Measurements from ENCODE around the gene ZNF556.

The ZNF556 gene

GRCh38 chr19:2867025-2867991 is at the start of gene ZNF556:
Gene ZNF556 (plus strand): TSS chr19:2867335. CDS start chr19:2867422, 87 bp downstream.
- no peak for DNase-seq

GRCh38 chr19:2819540-2820111 is 47.5 kb upstream of the ZNF556 start, which contains the start of gene ZNF554:
Gene ZNF554 (plus strand): TSS chr19:2819868. CDS start chr19:2820072, 204 bp downstream.
- DNase-seq, result peak; percentile 91

DNA sequence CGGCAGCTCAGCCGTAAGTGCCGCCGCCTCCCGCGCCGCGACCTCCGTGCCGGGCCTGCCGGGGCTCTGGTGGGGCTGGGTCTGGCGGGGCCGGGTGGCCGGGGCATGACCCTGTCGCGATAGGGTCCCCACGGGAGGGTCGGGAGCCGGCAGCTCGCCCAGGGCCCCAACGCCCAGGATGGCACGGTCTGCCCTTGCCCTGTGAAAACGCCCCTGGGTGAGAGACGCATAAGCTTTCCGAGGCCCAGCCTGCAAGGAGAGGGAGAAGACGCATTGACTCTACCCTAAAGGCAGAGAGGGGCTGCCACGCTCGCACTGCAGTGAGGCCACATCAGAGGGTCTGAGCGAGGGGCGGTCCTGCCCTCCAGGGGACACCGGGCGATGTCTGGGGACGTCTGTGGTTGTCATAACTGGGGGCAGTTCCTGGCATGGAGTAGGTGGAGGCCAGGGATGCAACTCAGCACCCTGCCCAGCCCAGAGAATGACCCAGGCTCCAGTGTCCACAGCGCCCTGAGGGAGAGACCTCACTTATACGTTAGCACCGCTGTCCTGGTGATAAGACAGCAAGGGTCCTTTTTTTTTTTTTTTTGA is 46.9 kb upstream of the ZNF556 start:
- DNase-seq, result peak; percentile 5

DNA sequence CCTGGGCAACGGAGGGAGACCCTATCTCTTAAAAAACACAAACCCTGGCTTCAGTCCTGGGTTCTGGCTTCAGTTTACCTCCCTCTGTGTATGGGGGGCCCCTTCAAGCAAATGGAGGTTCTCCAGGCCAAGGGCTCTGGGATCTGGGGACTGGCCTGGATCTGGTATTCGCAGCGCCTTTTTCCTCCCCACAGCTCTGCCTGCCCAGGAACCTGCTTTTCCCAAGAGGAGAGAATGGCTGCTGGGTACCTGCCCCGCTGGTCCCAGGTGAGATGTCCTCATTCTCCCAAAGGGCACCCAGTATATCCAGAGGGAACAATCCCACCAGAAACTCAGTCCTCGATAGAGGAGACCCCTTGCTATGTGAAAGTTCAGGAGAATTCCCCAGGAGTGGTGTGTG is 44.3 kb upstream of the ZNF556 start:
- DNase-seq, result no peak

- DNase-seq, result no peak
Observed at GRCh38 chr19:2823646-2824045, 43.5 kb upstream of the ZNF556 start.

DNA sequence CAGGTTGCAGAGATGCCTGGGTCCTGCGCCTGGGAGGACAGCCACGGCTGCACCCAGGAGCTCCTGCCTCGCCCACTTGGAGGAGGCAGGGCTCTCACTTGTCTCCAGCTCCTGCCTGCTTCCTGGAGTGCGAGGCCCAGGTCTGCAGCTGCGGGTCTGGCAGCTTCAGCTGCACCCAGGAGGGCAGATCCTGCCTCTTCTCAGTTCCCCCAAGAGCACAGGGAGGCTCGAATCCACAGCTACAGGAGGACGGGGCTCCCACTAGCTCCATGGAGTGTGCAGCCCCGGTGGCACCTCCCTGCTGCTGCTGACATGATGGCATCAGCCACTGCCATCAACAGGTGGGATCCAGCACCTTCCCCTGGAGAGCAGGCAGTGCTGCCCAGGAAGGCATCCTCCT is 43.0 kb upstream of the ZNF556 start:
- DNase-seq, result no peak

GRCh38 chr19:2827022-2827421 is 40.1 kb upstream of the ZNF556 start:
- no peak for DNase-seq

- DNase-seq, result no peak
Observed at GRCh38 chr19:2827840-2828489, 39.2 kb upstream of the ZNF556 start.

DNA sequence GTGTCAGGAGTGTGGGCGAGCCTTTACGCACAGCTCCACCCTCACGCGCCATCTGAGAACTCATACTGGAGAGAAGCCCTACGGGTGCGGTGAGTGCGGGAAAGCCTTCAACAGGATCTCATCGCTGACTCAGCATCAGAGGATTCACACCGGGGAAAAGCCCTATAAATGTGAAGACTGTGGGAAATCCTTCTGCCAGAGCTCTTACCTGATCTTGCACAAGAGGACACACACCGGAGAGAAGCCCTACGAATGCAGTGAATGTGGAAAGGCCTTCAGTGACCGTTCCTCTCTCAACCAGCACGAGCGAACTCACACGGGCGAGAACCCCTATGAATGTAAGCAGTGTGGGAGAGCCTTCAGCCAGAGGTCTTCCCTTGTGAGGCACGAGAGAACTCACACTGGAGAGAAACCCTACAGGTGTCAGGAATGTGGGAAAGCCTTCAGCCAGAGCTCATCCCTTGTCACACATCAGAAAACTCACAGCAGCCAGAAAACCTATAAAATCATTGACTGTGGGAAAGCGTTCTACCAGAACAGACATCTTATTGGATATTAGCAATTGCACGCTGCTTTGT is 32.8 kb upstream of the ZNF556 start:
- DNase-seq, result no peak

GRCh38 chr19:2837430-2837829 is 29.7 kb upstream of the ZNF556 start:
- DNase-seq, result no peak

DNA sequence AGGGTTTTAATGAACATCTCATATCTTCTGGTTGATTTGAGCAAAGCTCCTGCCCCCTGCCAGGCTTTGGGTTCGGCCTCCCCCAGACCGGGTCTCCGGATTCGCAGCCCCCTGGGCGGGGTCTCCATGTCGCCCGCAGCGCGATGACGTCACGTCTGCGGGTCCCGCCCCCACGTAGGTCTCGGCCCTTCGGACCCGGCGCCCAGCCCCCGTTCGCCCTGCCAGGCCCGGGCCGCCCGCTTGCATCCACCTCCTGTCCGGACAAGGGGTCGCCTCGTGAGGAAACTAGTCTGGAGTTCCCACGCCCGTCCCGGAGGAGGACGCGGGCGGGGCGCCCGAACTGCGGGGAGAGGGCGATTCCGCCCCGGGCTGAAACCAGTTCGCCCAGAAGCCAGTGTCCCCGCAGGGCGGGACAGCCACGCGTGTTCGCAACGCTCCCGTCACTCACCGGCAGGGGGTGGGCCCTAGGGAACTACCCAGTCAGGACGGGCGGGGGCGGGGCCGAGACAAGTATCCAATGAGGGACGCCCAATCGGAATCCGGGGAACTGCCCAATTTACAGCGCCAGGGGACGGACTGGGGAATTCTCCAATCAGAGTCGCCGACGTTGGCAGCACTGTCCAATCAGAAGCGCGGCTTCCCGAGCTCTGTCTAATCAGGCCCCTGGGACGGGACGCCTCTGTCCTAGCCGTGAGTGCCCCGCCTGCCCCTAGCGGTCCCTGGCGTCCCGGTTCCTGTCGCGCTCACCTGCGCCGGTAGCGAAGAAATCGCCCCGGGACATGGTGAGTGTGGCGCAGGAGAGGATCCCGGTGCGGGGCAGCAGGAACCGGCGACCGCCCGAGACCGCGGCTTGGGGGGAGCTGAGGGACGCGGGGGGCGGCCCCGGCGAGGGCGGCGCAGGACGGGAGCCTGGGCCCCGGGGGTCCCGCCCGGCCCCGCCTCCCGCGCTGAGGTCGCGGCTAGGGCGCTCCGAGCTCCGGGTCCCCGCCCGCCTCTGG is 26.0 kb upstream of the ZNF556 start, which contains the start of gene ZNF555:
Gene ZNF555, plus strand, starts transcription at position 682 of the 998 bp plus-strand sequence. Its CDS starts 98 bp downstream, at position 780.
- peak; percentile 99 for DNase-seq

DNA sequence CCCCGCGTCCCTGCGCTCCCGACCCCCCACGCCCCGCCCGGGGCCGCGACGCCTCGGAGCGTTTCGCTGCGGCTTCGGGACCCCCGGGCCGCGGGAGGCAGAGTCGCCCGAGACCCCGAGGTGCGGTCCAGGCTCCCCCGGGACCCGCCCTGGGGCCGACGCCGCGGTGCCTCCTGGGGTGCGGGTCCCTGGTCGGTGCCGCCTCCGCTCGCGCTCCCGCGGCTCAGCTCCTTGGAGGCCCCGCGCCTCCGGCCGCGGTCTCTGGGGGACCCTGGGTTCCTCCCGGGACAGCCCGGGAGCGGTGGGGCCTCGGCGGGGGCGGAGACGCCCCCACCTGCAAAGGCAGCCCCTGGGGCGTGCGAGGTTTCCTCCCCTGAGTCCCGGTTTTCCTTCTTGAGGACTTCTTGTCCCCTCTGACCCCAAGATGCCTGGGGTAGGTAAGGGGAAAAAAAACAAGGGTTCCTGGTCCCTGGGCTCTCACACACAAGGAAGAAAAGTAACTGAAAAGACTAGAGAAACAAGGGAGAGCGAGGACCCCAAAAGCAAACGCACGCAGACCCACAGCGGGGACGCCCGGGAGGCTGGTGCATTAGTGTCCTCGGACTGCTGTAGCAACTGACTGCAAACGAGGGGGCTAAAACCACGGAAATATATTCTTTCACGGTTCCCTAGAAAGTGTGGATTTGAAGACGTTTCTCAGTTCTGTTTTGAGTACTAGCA is 25.1 kb upstream of the ZNF556 start:
- no peak for DNase-seq

DNA sequence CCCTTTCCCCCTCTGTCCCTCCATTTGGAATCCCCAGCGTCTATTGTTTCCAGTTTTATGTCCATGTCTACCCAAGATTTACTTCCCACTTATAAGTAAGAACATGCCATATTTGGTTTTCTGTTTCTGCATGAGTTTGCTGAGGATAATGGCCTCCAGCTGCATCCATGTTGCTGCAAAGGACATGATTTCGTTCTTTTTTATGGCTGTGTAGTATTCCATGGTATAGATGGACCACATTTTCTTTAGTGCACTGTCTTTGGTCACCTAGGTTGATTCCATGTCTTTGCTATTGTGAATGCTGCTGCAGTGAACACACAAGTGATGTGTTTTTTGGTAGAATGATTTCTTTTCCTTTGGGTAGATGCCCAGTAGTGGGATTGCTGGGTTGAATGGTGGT is 22.0 kb upstream of the ZNF556 start:
- no peak for DNase-seq

DNA sequence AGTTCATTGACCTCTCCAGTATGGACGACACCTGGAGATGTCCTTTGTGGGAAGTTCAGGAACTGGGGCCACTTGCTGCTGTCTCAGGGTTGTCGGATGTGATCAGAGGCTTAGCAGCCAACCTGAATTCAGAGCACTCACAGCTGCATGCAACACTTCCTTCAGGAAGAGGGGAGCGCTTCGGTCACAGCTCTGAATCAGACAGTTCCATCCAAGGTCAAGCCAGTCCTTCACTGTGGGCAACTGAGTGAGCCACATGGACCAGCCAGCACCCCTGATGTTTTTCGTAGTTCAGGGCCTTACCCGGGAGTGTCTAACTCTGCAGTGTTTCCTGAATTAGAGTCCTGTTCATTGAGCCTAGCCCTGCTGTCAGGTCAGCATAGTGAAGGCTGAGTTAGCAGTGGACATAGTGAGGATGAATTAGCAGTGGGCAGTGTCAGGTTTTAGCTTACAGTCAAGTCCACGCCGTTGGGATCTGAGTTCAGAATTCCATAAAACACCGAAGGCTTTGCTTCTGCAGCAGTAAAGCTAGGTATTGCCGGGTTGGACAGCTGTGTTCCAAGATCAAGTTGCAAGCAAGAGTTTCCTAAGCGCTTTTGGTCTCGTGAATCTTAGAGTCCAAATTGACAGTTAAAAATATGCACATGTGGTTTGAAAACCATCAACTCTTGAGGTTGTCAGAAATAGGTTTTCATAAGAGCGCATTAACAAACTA is 20.8 kb upstream of the ZNF556 start:
- no peak for DNase-seq

GRCh38 chr19:2847507-2847906 is 19.6 kb upstream of the ZNF556 start:
- no peak for DNase-seq

GRCh38 chr19:2848616-2849015 is 18.5 kb upstream of the ZNF556 start:
- DNase-seq, result no peak

DNA sequence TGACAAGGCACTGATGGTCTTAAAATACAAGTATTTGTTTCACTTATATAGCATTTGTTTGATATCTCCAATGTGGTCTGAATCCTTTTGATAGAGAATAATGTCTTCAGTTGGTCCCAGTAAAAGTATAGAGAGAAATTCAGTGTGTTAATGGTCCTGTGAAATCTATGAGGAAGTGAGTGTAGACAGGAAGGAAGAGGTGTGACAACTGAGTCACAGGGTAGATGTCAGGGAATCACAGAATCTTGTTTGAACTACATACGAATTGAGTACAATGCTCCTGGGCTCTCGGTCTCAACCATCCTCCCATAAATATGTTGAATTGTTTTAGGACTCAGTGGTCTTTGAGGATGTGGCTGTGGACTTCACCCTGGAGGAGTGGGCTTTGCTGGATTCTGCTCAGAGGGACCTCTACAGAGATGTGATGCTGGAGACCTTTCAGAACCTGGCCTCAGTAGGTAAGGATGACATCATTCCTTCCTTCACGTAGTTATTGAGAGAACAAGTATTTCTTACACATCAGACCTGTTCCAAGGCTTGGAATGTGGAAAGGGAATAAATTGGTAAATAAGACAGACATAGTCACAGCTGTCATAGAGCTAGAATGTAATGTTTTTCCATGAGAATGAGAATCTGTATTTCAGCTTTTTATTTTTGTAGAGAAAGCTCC is 16.7 kb upstream of the ZNF556 start:
- DNase-seq, result no peak

DNA sequence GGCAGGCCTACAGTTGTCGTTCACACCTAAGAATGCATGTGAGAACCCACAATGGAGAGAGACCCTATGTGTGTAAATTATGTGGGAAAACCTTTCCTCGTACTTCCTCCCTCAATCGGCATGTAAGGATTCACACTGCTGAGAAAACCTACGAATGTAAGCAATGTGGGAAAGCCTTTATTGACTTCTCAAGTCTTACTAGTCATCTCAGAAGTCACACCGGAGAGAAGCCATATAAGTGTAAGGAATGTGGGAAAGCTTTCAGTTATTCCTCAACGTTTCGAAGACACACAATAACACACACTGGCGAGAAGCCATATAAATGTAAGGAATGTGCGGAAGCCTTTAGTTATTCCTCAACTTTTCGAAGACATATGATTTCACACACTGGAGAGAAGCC is 14.5 kb upstream of the ZNF556 start:
- DNase-seq, result no peak

GRCh38 chr19:2853015-2853606 is 14.0 kb upstream of the ZNF556 start:
- no peak for DNase-seq
